Stimulated activated CD8-positive, alpha-beta memory T cell treated with anti-CD3 and anti-CD28 coated beads, Interleukin-4, amount 100 ng/mL, for 1 hour (primary cell): ENCODE results near the gene ACSS2.

Experiments used
- DNase-seq, 2 donors: peaks; one replicate each; pipeline ENCODE4 v3.0.0-alpha.2; 2020; ENCODE audit warnings: low read depth in 2 of 2, low spot score in 1 of 2

The ACSS2 gene

GRCh38 chr20:34876406-34877282, at the start of gene ACSS2:
Gene ACSS2, plus strand, starts transcription at chr20:34876612. Its CDS starts 34 bp downstream, at chr20:34876646.
- peak; percentile 91 to 94 for DNase-seq

GRCh38 chr20:34829191-34829590, 47.2 kb upstream of the ACSS2 start:
- DNase-seq, result no peak

- no peak for DNase-seq
Observed at GRCh38 chr20:34831936-34832335, 44.5 kb upstream of the ACSS2 start.

GRCh38 chr20:34834459-34834893, 41.9 kb upstream of the ACSS2 start:
- no peak for DNase-seq

GRCh38 chr20:34842143-34842542, 34.3 kb upstream of the ACSS2 start:
- no peak for DNase-seq

- no peak for DNase-seq
Observed at GRCh38 chr20:34843421-34843820, 33.0 kb upstream of the ACSS2 start.

GRCh38 chr20:34848597-34848996, 27.8 kb upstream of the ACSS2 start:
- DNase-seq, result no peak

- DNase-seq, result no peak
Observed at GRCh38 chr20:34849778-34850177, 26.6 kb upstream of the ACSS2 start.

GRCh38 chr20:34850969-34851368, 25.4 kb upstream of the ACSS2 start:
- no peak for DNase-seq

GRCh38 chr20:34852298-34852697, 24.1 kb upstream of the ACSS2 start:
- DNase-seq, result no peak

GRCh38 chr20:34859367-34859766, 17.0 kb upstream of the ACSS2 start:
- DNase-seq, result no peak

GRCh38 chr20:34859826-34860545, 16.4 kb upstream of the ACSS2 start:
- DNase-seq, result no peak

- DNase-seq, result no peak
Observed at GRCh38 chr20:34861386-34862084, 14.9 kb upstream of the ACSS2 start.

GRCh38 chr20:34862724-34863123, 13.7 kb upstream of the ACSS2 start:
- DNase-seq, result no peak

GRCh38 chr20:34863421-34863965, 12.9 kb upstream of the ACSS2 start:
- DNase-seq, result no peak

GRCh38 chr20:34864216-34864615, 12.2 kb upstream of the ACSS2 start:
- no peak for DNase-seq

GRCh38 chr20:34871320-34871926, 5.0 kb upstream of the ACSS2 start:
- DNase-seq, result no peak

GRCh38 chr20:34871966-34872621, 4.3 kb upstream of the ACSS2 start:
- no peak for DNase-seq

- peak; percentile 73 to 78 for DNase-seq
Observed at GRCh38 chr20:34872622-34873224, 3.7 kb upstream of the ACSS2 start, which contains the start of gene GGT7. Gene GGT7, minus strand, starts transcription at chr20:34872856. Its CDS starts 41 bp downstream, at chr20:34872815.

- no peak for DNase-seq
Observed at GRCh38 chr20:34873583-34874093, 2.8 kb upstream of the ACSS2 start.
